Natural killer cell (primary cell): ENCODE measurements around the gene TRAF3. TPM values are rescaled to one million over a fixed set of nuclear protein-coding genes. Genes with fewer than 3 reads are reported as not detected.

ENCODE experiments used
- ATAC-seq, 3 donors: fragments of 150-1000 bp in 2 of 3; fragments of 200-7000 bp in 1 of 3; cut with Tn5 transposase; 1 replicate in 1 of 3; 2 replicates in 2 of 3; pipeline ENCODE4 v1.10.0; 2021; ENCODE audit warnings: mild to moderate bottlenecking in 2 of 3, moderate library complexity in 2 of 3
- DNase-seq, 2 donors: peaks; one replicate each; pipeline versions ENCODE4 v3.0.0 to v3.0.0-alpha.2; 2013 to 2021; ENCODE audit warnings: mixed read lengths in 1 of 2
- H3K27ac ChIP-seq: one replicate; pipeline ENCODE4 v1.5.1; 2013; ENCODE audit warnings: mild to moderate bottlenecking, low read length
- H3K27me3 ChIP-seq: one replicate; pipeline ENCODE4 v1.6.1; 2013; ENCODE audit warnings: low read length; ENCODE audit not compliant: control insufficient read depth, insufficient read depth
- H3K36me3 ChIP-seq: one replicate; pipeline ENCODE4 v1.6.1; 2013; ENCODE audit warnings: low read length; ENCODE audit not compliant: control insufficient read depth, insufficient read depth
- H3K4me1 ChIP-seq: one replicate; pipeline ENCODE4 v1.6.1; 2013; ENCODE audit warnings: low read length; ENCODE audit not compliant: control insufficient read depth, insufficient read depth
- H3K4me3 ChIP-seq: one replicate; pipeline ENCODE4 v1.5.1; 2013; ENCODE audit warnings: low read length
- H3K9me3 ChIP-seq: one replicate; pipeline ENCODE4 v1.6.1; 2013; ENCODE audit warnings: low read length; ENCODE audit not compliant: control insufficient read depth, insufficient read depth
- H3K27ac Mint-ChIP-seq, 2 donors: one replicate each; pipeline ENCODE4 v1.8.0; 2022; ENCODE audit warnings: mild to moderate bottlenecking in 2 of 2, mixed read lengths in 2 of 2, moderate library complexity in 1 of 2
- H3K27me3 Mint-ChIP-seq, 2 donors: one replicate each; pipeline ENCODE4 v1.8.0; 2022; ENCODE audit warnings: low read depth in 2 of 2, mixed read lengths in 2 of 2
- H3K36me3 Mint-ChIP-seq: one replicate; pipeline ENCODE4 v1.8.0; 2022; ENCODE audit warnings: mixed read lengths
- H3K4me1 Mint-ChIP-seq, 2 donors: one replicate each; pipeline ENCODE4 v1.8.0; 2022; ENCODE audit warnings: mixed read lengths in 2 of 2
- H3K4me3 Mint-ChIP-seq: one replicate; pipeline ENCODE4 v1.8.0; 2022; ENCODE audit warnings: mild to moderate bottlenecking, moderate library complexity, mixed read lengths
- H3K9me3 Mint-ChIP-seq, 2 donors: one replicate each; pipeline ENCODE4 v1.8.0; 2022; ENCODE audit warnings: mixed read lengths in 2 of 2
- WGBS: methylation state at CpG from one replicate; pipeline ENCODE4 v1.1.7; 2013; ENCODE audit warnings: missing lambda C conversion rate; ENCODE audit not compliant: insufficient coverage; 5-methylcytosine and 5-hydroxymethylcytosine counted together
- intact Hi-C: fragments of 100-400 bp; cut with micrococcal nuclease; formaldehyde crosslinking; loops from one replicate; pipeline ENCODE4 v1.14.2; 2022
- total RNA-seq, 4 donors: library from RNA; stranded (reverse); fragments of 120-200 nt in 1 of 4; gene quantifications; one replicate each; pipeline versions ENCODE4 v1.2.3 to v1.2.4, GENCODE V29; 2013 to 2022
- TF ChIP-seq, protein P1 (sequence below): fragments of 200-600 bp; IDR thresholded peaks from one replicate; pipeline ENCODE4 v1.8.0; 2022; ENCODE audit warnings: antibody characterized with exemption

TRAF3 gene
- total RNA-seq, 3 donors from 2014 or later (not counting 1 experiment from before 2014, with no cell fraction given) = 21.0 to 31.6 (median 23.5) TPM

DNA sequence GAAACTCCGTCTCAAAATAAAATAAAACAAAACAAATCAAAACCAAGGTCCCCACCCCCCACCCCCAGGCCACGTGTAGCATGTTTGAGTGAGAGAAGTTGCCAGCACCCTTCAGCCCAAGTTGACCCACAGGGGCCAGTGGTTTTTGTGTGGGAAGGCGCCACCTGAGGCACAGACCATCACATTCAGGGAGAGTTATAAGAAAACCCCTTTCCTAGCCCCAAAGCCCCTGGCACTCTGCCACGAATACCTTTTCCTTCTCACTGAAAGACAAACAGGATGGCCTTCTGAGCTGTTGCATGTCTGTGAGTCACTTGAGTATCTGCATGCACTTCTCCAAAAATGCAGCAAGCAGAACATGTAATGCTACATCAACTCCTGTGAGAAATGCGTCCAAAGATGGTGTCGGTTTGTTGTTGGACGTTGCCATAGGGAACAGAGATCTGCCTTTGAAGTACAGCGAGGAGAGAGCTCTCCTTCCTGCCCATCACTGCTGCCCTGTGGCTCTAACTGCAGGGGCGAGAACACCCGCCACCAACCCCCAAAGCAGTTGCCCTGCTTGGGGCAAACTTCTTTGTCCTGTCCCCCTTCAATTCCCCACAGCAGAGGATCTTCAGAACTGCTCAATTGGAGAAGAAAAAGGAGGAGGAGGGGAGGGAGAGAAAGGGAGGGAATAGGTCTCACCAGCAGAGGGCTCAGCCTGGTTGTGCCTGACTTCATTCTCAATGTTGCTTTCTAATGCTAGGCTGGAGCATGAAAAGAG, 2.7 kb upstream of the TRAF3 start:
- DNase-seq (peak; percentile 25 to 87), ATAC-seq (peak in 1 of 3 donors; percentile 19)
- H3K9me3 Mint-ChIP-seq = no peaks in the 10 kb centered on the region
- intact Hi-C loops = loop anchor here (5.0 to 10.0 kb wide), 3 partner anchors 48 to 318 kb away; partner anchors contain the start of gene EXOC3L4
- H3K9me3 ChIP-seq = no peaks in the 10 kb centered on the region
- 48% methylated on average over 9 of the region's 10 CpGs for WGBS
- H3K27me3 Mint-ChIP-seq = peaks cover 0 to 2% of the 10 kb centered on the region in 2 donors
- no peak overlapping the region for H3K4me3 Mint-ChIP-seq
- H3K27ac ChIP-seq = peak overlapping the region; percentile 92
- no peaks in the 10 kb centered on the region for H3K36me3 Mint-ChIP-seq
- no peaks in the 10 kb centered on the region for H3K36me3 ChIP-seq
- peaks cover 15 to 27% of the 10 kb centered on the region in 2 donors for H3K4me1 Mint-ChIP-seq
- no peaks in the 10 kb centered on the region for H3K27me3 ChIP-seq
- TF ChIP-seq, protein P1, sequence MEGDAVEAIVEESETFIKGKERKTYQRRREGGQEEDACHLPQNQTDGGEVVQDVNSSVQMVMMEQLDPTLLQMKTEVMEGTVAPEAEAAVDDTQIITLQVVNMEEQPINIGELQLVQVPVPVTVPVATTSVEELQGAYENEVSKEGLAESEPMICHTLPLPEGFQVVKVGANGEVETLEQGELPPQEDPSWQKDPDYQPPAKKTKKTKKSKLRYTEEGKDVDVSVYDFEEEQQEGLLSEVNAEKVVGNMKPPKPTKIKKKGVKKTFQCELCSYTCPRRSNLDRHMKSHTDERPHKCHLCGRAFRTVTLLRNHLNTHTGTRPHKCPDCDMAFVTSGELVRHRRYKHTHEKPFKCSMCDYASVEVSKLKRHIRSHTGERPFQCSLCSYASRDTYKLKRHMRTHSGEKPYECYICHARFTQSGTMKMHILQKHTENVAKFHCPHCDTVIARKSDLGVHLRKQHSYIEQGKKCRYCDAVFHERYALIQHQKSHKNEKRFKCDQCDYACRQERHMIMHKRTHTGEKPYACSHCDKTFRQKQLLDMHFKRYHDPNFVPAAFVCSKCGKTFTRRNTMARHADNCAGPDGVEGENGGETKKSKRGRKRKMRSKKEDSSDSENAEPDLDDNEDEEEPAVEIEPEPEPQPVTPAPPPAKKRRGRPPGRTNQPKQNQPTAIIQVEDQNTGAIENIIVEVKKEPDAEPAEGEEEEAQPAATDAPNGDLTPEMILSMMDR = peak; percentile 67
- H3K4me1 ChIP-seq = peaks cover 29% of the 10 kb centered on the region
- H3K27ac Mint-ChIP-seq = peak overlapping the region; percentile 23 to 78
- H3K4me3 ChIP-seq = no peak overlapping the region

- peak overlapping the region; percentile 29 for H3K4me3 ChIP-seq
- H3K4me1 Mint-ChIP-seq = peaks cover 30 to 40% of the 10 kb centered on the region in 2 donors
- H3K27me3 Mint-ChIP-seq = no peaks in the 10 kb centered on the region
- intact Hi-C loops = loop anchor here (5.0 to 10.0 kb wide), 3 partner anchors 46 to 316 kb away; partner anchors contain the start of gene EXOC3L4
- no peaks in the 10 kb centered on the region for H3K36me3 Mint-ChIP-seq
- no peaks in the 10 kb centered on the region for H3K9me3 Mint-ChIP-seq
- H3K27ac ChIP-seq = peak overlapping the region; percentile 92
- no peaks in the 10 kb centered on the region for H3K9me3 ChIP-seq
- H3K4me3 Mint-ChIP-seq = peak overlapping the region; percentile 88
- H3K27me3 ChIP-seq = no peaks in the 10 kb centered on the region
- TF ChIP-seq, protein P1 = no peak
- DNase-seq = peak; percentile 22 to 39
- no peak for ATAC-seq
- WGBS = 94% methylated on average over 22 of the region's 22 CpGs
- no peaks in the 10 kb centered on the region for H3K36me3 ChIP-seq
- H3K27ac Mint-ChIP-seq = peak overlapping the region; percentile 81 to 92
- H3K4me1 ChIP-seq = peaks cover 34% of the 10 kb centered on the region
Measured at GRCh38 chr14:102775855-102776760, 1.1 kb upstream of the TRAF3 start.

GRCh38 chr14:102777711-102778337, 575 bp downstream of the TRAF3 start:
- Histone ChIP-seq H3K27ac (peak overlapping the region; percentile 75), H3K36me3 (no peaks in the 10 kb centered on the region), H3K9me3 (no peaks in the 10 kb centered on the region), H3K27me3 (no peaks in the 10 kb centered on the region), H3K4me3 (peak overlapping the region; percentile 42), H3K4me1 (peaks cover 37% of the 10 kb centered on the region)
- Mint-ChIP-seq H3K27me3 (no peaks in the 10 kb centered on the region), H3K27ac (peak overlapping the region; percentile 84 to 93), H3K36me3 (no peaks in the 10 kb centered on the region), H3K4me3 (peak overlapping the region; percentile 85), H3K4me1 (peaks cover 32 to 42% of the 10 kb centered on the region in 2 donors), H3K9me3 (no peaks in the 10 kb centered on the region)
- DNase-seq (peak in 1 of 2 donors; percentile 45), ATAC-seq (peak; percentile 29 to 43 (median 38))
- TF ChIP-seq, protein P1 = no peak
- intact Hi-C loops = loop anchor here (2.0 to 10.0 kb wide), 4 partner anchors 17 to 314 kb away; partner anchors contain the start of gene EXOC3L4
- under 1% methylated on average over 98 of the region's 98 CpGs for WGBS
